Endodermal cell (in vitro differentiated cells): ENCODE results near the gene KIRREL3. TPM values are rescaled to one million over a fixed set of nuclear protein-coding genes. Genes with fewer than 3 reads are reported as not detected.
A peak's percentile ranks its signal among the peaks of the same experiment; 100 is the strongest.

Source experiments
- DNase-seq: peaks from one replicate; pipeline ENCODE4 v3.0.0-alpha.2; 2017
- H3K27ac ChIP-seq: 2 replicates; pipeline ENCODE4 v1.5.1; 2013; ENCODE audit warnings: mild to moderate bottlenecking, low read depth, low read length, moderate library complexity
- H3K27me3 ChIP-seq: 2 replicates; pipeline ENCODE4 v1.6.1; 2013; ENCODE audit warnings: mild to moderate bottlenecking, low read length, moderate library complexity; ENCODE audit not compliant: insufficient read depth, control insufficient read depth, poor library complexity, severe bottlenecking
- H3K36me3 ChIP-seq: 2 replicates; pipeline ENCODE4 v1.7.0; 2013; ENCODE audit warnings: mild to moderate bottlenecking, low read length, moderate library complexity; ENCODE audit not compliant: control insufficient read depth, insufficient read depth
- H3K4me1 ChIP-seq: one replicate; pipeline ENCODE4 v1.7.0; 2013; ENCODE audit warnings: low read length; ENCODE audit not compliant: control insufficient read depth, insufficient read depth
- H3K4me3 ChIP-seq: 2 replicates; pipeline ENCODE4 v1.5.1; 2013; ENCODE audit warnings: mild to moderate bottlenecking, low read length, moderate library complexity
- H3K9ac ChIP-seq: 2 replicates; pipeline ENCODE4 v1.6.1; 2013; ENCODE audit warnings: mild to moderate bottlenecking, low read length, moderate library complexity; ENCODE audit not compliant: poor library complexity, severe bottlenecking; ENCODE audit errors: extremely low read depth
- H3K9me3 ChIP-seq: 2 replicates; pipeline ENCODE4 v1.6.1; 2013; ENCODE audit warnings: mild to moderate bottlenecking, low read length, moderate library complexity; ENCODE audit not compliant: control insufficient read depth
- H3K27ac Mint-ChIP-seq: 2 replicates; pipeline ENCODE4 v1.8.0; 2020; ENCODE audit warnings: mixed read lengths
- H3K27me3 Mint-ChIP-seq: 2 replicates; pipeline ENCODE4 v1.8.0; 2021; ENCODE audit warnings: mild to moderate bottlenecking, mixed read lengths; ENCODE audit not compliant: insufficient read depth
- H3K36me3 Mint-ChIP-seq: 2 replicates; pipeline ENCODE4 v1.8.0; 2020; ENCODE audit warnings: low read depth, mixed read lengths
- H3K4me1 Mint-ChIP-seq: 2 replicates; pipeline ENCODE4 v1.8.0; 2020; ENCODE audit warnings: mixed read lengths
- H3K4me3 Mint-ChIP-seq: 2 replicates; pipeline ENCODE4 v1.8.0; 2020; ENCODE audit warnings: mild to moderate bottlenecking, moderate library complexity, mixed read lengths
- H3K9me3 Mint-ChIP-seq: 2 replicates; pipeline ENCODE4 v1.8.0; 2020; ENCODE audit warnings: mild to moderate bottlenecking, mixed read lengths
- WGBS, 2 experiments: methylation state at CpG; one replicate each; pipeline versions ENCODE4 v1.1.5 to v1.1.7; 2013; ENCODE audit warnings: missing lambda C conversion rate in 2 of 2, mixed read lengths in 1 of 2; ENCODE audit not compliant: insufficient coverage in 1 of 2, insufficient read length in 1 of 2; 5-methylcytosine and 5-hydroxymethylcytosine counted together
- total RNA-seq, 2 donors: library from RNA; stranded (reverse); fragmentation: NEBNext Ultra II Directional in 1 of 2; extraction: Animal tissue kit (Norgen Biotek cat#: 25700) in 1 of 2; gene quantifications; 2 replicates in 1 of 2; 3 replicates in 1 of 2; pipeline ENCODE4 v1.2.1, GENCODE V29; 2021
- TF ChIP-seq, protein P1 (sequence below): fragments of 200-600 bp; sonication (generic); conservative IDR thresholded peaks from 2 replicates; pipeline ENCODE4 v1.5.0; 2021; ENCODE audit warnings: antibody characterized with exemption, mild to moderate bottlenecking

The KIRREL3 gene
- total RNA-seq, 2 donors from 2014 or later = 1.1 to 1.4 TPM

DNA sequence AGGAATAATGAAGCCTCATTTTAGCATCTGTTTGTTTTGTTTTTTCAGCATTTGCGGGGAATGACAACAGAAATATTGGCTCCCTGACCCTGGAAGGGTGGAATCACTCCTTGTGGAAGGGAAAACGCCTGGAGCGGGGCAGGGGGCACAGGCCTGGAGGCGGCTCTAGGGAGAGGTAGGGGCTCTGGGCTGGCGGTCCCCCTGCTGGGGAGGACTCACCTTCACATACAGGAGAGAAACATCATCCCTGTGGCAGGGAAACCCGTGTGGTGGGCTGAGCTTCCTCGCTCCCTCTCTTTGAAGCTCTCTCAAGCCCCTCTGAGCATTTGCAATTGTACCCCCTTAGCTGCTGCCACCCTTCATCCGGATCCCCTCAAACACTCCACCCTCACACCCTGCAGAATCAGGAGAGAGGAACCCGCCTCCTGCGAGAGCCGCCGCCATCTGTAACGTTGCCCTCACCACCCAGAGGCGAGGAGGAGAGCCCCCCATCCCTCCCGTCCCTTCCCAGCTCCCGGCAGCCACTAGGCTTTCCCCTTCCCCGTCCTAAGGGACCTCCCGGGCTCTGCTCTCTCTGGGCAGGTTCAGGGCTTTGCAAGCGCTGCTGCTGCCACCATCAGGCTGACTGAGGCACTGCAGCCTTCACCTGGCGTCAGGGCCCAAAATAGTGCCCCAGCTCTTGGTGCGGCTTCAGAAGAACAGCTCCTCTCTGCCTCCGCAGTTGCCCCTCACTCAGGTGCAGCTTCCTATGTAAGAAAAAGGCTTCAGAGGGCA lies 10.4 kb downstream of the KIRREL3 start:
- 33 to 55% methylated on average over 6 to 22 of the region's 22 CpGs for WGBS, 2 experiments
- Mint-ChIP-seq H3K27me3 (peaks cover 37% of the 10 kb centered on the region), H3K36me3 (no peaks in the 10 kb centered on the region), H3K27ac (no peak overlapping the region), H3K9me3 (no peaks in the 10 kb centered on the region), H3K4me3 (peak overlapping the region; percentile 23), H3K4me1 (no peaks in the 10 kb centered on the region)
- peaks cover 42% of the 10 kb centered on the region for H3K27me3 ChIP-seq
- no peaks in the 10 kb centered on the region for H3K9me3 ChIP-seq
- H3K36me3 ChIP-seq = no peaks in the 10 kb centered on the region
- no peak overlapping the region for H3K4me3 ChIP-seq
- TF ChIP-seq, protein P1, sequence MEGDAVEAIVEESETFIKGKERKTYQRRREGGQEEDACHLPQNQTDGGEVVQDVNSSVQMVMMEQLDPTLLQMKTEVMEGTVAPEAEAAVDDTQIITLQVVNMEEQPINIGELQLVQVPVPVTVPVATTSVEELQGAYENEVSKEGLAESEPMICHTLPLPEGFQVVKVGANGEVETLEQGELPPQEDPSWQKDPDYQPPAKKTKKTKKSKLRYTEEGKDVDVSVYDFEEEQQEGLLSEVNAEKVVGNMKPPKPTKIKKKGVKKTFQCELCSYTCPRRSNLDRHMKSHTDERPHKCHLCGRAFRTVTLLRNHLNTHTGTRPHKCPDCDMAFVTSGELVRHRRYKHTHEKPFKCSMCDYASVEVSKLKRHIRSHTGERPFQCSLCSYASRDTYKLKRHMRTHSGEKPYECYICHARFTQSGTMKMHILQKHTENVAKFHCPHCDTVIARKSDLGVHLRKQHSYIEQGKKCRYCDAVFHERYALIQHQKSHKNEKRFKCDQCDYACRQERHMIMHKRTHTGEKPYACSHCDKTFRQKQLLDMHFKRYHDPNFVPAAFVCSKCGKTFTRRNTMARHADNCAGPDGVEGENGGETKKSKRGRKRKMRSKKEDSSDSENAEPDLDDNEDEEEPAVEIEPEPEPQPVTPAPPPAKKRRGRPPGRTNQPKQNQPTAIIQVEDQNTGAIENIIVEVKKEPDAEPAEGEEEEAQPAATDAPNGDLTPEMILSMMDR = peak; percentile 95
- H3K4me1 ChIP-seq = no peaks in the 10 kb centered on the region
- H3K27ac ChIP-seq = no peak overlapping the region
- peak; percentile 98 for DNase-seq
- H3K9ac ChIP-seq = no peak overlapping the region

GRCh38 chr11:126988655-126989054 lies 11.9 kb downstream of the KIRREL3 start:
- no peak overlapping the region for H3K4me3 ChIP-seq
- no peak for DNase-seq
- Mint-ChIP-seq H3K36me3 (no peaks in the 10 kb centered on the region), H3K9me3 (no peaks in the 10 kb centered on the region), H3K27ac (no peak overlapping the region), H3K27me3 (peaks cover 30% of the 10 kb centered on the region), H3K4me1 (no peaks in the 10 kb centered on the region), H3K4me3 (no peak overlapping the region)
- no peaks in the 10 kb centered on the region for H3K9me3 ChIP-seq
- H3K36me3 ChIP-seq = no peaks in the 10 kb centered on the region
- H3K9ac ChIP-seq = no peak overlapping the region
- H3K27ac ChIP-seq = no peak overlapping the region
- 86 to 91% methylated on average over 3 to 7 of the region's 7 CpGs for WGBS, 2 experiments
- TF ChIP-seq, protein P1 = no peak
- H3K4me1 ChIP-seq = no peaks in the 10 kb centered on the region
- H3K27me3 ChIP-seq = peaks cover 35% of the 10 kb centered on the region

GRCh38 chr11:126981635-126982034 lies 18.9 kb downstream of the KIRREL3 start:
- no peaks in the 10 kb centered on the region for H3K36me3 Mint-ChIP-seq
- no peak overlapping the region for H3K4me3 Mint-ChIP-seq
- peaks cover 7% of the 10 kb centered on the region for H3K27me3 ChIP-seq
- H3K9me3 ChIP-seq = no peaks in the 10 kb centered on the region
- 92 to 100% methylated on average over 1 to 2 of the region's 2 CpGs for whole genome bisulfite sequencing, 2 experiments
- H3K4me1 ChIP-seq = no peaks in the 10 kb centered on the region
- TF ChIP-seq, protein P1 = no peak
- peaks cover 21% of the 10 kb centered on the region for H3K27me3 Mint-ChIP-seq
- no peak overlapping the region for H3K4me3 ChIP-seq
- no peak overlapping the region for H3K9ac ChIP-seq
- no peaks in the 10 kb centered on the region for H3K36me3 ChIP-seq
- no peak overlapping the region for H3K27ac Mint-ChIP-seq
- H3K27ac ChIP-seq = no peak overlapping the region
- no peaks in the 10 kb centered on the region for H3K9me3 Mint-ChIP-seq
- no peak for DNase-seq
- H3K4me1 Mint-ChIP-seq = peaks cover 5% of the 10 kb centered on the region
